ENCODE results near the gene LIPF. TPM values are rescaled to one million over a fixed set of nuclear protein-coding genes. Genes with fewer than 3 reads are reported as not detected.

Gene LIPF
- polyA plus RNA-seq, 1 of the 3 experiments (the other 2 are of a cell fraction) = 0.07 TPM

DNA sequence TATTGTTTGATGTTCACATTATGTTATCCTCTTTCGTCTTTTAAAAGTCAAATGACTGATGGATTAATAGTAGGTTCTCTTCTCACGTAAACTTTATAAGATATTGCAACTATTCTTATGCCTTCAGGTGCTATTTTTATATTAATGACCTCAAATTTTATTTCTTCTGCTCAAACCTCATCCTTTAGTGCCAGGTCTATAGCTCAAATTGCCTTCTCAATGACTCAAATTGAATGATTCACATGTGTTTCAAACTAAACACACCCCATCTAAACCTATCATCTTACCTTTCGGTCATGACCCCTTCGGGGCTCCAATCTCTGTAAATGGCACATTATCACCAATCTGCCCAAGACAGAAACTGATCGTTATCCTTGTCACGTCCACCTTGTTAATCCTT is 22.0 kb upstream of the LIPF start:
- Histone ChIP-seq H3K4me2 (no peak overlapping the region), H3K9me3 (peaks cover 6% of the 10 kb centered on the region; the same call in 1 of the 2 replicates), H2AFZ (ENCODE audit: low read depth) (no peak overlapping the region; the same call in 1 of the 2 replicates), H3K27me3 (ENCODE audit: insufficient read depth) (no peaks in the 10 kb centered on the region), H4K20me1 (ENCODE audit: insufficient read depth) (no peaks in the 10 kb centered on the region), H3K4me3 (ENCODE audit: low read depth in 2 of 2, low read length in 1 of 2) (no peak overlapping the region), H3F3A (replicated peaks; ENCODE audit: insufficient read depth) (no peaks in the 10 kb centered on the region), H3K27ac (ENCODE audit: low read depth in 2 of 2, low read length in 1 of 2) (no peak overlapping the region), H3K9ac (no peak overlapping the region), H3K36me3 (replicated peaks in 1 of 2; ENCODE audit: control insufficient read depth in 1 of 2, insufficient read depth in 2 of 2, low read length in 1 of 2) (no peaks in the 10 kb centered on the region), H3K4me1 (ENCODE audit: control insufficient read depth in 1 of 2, insufficient read depth in 2 of 2, low read depth in 1 of 2, low read length in 1 of 2) (no peaks in the 10 kb centered on the region), H3K79me2 (ENCODE audit: insufficient read depth) (no peaks in the 10 kb centered on the region), H3K9me2 (no peaks in the 10 kb centered on the region)
- WGBS (ENCODE audit: low lambda C conversion rate) = 86% methylated on average over 6 of the region's 6 CpGs
- TF ChIP-seq RXRA (IDR thresholded peaks at IDR 0.05; ENCODE audit: borderline replicate concordance, low read depth) (no peak), FOSL2 (IDR thresholded peaks at IDR 0.05; ENCODE audit: borderline replicate concordance, low read depth) (no peak), SIN3A (IDR thresholded peaks at IDR 0.05; ENCODE audit: borderline replicate concordance, low read depth, low read length) (no peak), CHD2 (IDR thresholded peaks at IDR 0.05; ENCODE audit: low read length, partially characterized antibody) (no peak)
- TF ChIP-seq, protein P1, sequence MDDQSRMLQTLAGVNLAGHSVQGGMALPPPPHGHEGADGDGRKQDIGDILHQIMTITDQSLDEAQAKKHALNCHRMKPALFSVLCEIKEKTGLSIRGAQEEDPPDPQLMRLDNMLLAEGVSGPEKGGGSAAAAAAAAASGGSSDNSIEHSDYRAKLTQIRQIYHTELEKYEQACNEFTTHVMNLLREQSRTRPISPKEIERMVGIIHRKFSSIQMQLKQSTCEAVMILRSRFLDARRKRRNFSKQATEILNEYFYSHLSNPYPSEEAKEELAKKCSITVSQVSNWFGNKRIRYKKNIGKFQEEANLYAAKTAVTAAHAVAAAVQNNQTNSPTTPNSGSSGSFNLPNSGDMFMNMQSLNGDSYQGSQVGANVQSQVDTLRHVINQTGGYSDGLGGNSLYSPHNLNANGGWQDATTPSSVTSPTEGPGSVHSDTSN (IDR thresholded peaks at IDR 0.05) = no peak
- POLR2A ChIA-PET = no interaction called here
- CTCF ChIA-PET = no interaction called here
- DNase-seq = no peak

DNA sequence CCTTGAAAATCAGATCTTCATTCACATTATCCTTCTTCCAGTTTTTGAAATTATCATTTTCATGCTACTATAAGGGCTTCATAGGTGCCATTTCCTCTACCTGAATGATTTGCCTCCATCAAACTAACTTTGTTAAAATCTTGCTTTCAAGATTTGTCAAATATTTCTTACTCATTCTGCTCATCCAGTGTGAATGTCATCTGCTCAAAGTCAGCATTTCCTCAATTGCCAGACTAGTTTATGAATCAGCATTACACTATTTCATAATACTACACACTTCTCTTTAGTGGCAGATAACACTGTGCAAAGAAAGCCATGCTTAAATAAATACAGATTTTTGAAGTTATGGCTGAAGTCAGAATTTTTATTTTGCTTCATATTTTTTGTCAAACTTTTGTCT is 21.3 kb upstream of the LIPF start:
- TF ChIP-seq JUND (IDR thresholded peaks at IDR 0.05) = no peak
- TF ChIP-seq, protein P1 (IDR thresholded peaks at IDR 0.05) = 0 out of 2 replicates have a peak, but pooled peaks have one; percentile 26
- TF ChIP-seq, protein P2, sequence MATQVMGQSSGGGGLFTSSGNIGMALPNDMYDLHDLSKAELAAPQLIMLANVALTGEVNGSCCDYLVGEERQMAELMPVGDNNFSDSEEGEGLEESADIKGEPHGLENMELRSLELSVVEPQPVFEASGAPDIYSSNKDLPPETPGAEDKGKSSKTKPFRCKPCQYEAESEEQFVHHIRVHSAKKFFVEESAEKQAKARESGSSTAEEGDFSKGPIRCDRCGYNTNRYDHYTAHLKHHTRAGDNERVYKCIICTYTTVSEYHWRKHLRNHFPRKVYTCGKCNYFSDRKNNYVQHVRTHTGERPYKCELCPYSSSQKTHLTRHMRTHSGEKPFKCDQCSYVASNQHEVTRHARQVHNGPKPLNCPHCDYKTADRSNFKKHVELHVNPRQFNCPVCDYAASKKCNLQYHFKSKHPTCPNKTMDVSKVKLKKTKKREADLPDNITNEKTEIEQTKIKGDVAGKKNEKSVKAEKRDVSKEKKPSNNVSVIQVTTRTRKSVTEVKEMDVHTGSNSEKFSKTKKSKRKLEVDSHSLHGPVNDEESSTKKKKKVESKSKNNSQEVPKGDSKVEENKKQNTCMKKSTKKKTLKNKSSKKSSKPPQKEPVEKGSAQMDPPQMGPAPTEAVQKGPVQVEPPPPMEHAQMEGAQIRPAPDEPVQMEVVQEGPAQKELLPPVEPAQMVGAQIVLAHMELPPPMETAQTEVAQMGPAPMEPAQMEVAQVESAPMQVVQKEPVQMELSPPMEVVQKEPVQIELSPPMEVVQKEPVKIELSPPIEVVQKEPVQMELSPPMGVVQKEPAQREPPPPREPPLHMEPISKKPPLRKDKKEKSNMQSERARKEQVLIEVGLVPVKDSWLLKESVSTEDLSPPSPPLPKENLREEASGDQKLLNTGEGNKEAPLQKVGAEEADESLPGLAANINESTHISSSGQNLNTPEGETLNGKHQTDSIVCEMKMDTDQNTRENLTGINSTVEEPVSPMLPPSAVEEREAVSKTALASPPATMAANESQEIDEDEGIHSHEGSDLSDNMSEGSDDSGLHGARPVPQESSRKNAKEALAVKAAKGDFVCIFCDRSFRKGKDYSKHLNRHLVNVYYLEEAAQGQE (IDR thresholded peaks at IDR 0.05; ENCODE audit: low read depth, low read length) = no peak
- TF ChIP-seq FOXJ3 (CRISPR knock-in tag; IDR thresholded peaks at IDR 0.05) = no peak
- TF ChIP-seq RAD21 (IDR thresholded peaks at IDR 0.05; ENCODE audit: low read length) = no peak
- no peak for TF ChIP-seq TAF1 (IDR thresholded peaks at IDR 0.05; ENCODE audit: borderline replicate concordance, low read depth, low read length)
- TF ChIP-seq, protein P3, sequence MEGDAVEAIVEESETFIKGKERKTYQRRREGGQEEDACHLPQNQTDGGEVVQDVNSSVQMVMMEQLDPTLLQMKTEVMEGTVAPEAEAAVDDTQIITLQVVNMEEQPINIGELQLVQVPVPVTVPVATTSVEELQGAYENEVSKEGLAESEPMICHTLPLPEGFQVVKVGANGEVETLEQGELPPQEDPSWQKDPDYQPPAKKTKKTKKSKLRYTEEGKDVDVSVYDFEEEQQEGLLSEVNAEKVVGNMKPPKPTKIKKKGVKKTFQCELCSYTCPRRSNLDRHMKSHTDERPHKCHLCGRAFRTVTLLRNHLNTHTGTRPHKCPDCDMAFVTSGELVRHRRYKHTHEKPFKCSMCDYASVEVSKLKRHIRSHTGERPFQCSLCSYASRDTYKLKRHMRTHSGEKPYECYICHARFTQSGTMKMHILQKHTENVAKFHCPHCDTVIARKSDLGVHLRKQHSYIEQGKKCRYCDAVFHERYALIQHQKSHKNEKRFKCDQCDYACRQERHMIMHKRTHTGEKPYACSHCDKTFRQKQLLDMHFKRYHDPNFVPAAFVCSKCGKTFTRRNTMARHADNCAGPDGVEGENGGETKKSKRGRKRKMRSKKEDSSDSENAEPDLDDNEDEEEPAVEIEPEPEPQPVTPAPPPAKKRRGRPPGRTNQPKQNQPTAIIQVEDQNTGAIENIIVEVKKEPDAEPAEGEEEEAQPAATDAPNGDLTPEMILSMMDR (IDR thresholded peaks at IDR 0.05) = no peak
- TF ChIP-seq, protein P4, sequence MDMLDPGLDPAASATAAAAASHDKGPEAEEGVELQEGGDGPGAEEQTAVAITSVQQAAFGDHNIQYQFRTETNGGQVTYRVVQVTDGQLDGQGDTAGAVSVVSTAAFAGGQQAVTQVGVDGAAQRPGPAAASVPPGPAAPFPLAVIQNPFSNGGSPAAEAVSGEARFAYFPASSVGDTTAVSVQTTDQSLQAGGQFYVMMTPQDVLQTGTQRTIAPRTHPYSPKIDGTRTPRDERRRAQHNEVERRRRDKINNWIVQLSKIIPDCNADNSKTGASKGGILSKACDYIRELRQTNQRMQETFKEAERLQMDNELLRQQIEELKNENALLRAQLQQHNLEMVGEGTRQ (IDR thresholded peaks at IDR 0.05; ENCODE audit: borderline replicate concordance, low read depth, low read length) = no peak
- peak; percentile 19; the same call in 1 of the 2 replicates for TF ChIP-seq TCF12 (IDR thresholded peaks at IDR 0.05)
- no peak for TF ChIP-seq SIN3A (IDR thresholded peaks at IDR 0.05; ENCODE audit: borderline replicate concordance, low read depth, low read length)
- 0 out of 2 replicates have a peak, but pooled peaks have one; percentile 5 for TF ChIP-seq FOSL2 (IDR thresholded peaks at IDR 0.05; ENCODE audit: borderline replicate concordance, low read depth)
- TF ChIP-seq GATA2 (CRISPR knock-in tag; IDR thresholded peaks at IDR 0.05) = no peak
- no peak for DNase-seq
- Histone ChIP-seq H3K27ac (ENCODE audit: low read depth in 2 of 2, low read length in 1 of 2) (no peak overlapping the region), H3K79me2 (ENCODE audit: insufficient read depth) (no peaks in the 10 kb centered on the region), H3K27me3 (ENCODE audit: insufficient read depth) (no peaks in the 10 kb centered on the region), H3K9ac (no peak overlapping the region), H3K9me3 (peaks cover 4% of the 10 kb centered on the region; the same call in 1 of the 2 replicates), H3K4me3 (ENCODE audit: low read depth in 2 of 2, low read length in 1 of 2) (no peak overlapping the region), H3K9me2 (no peaks in the 10 kb centered on the region), H2AFZ (ENCODE audit: low read depth) (0 out of 2 replicates have a peak overlapping the region, but pooled peaks have one; percentile 4), H3K4me2 (no peak overlapping the region), H3K36me3 (replicated peaks in 1 of 2; ENCODE audit: control insufficient read depth in 1 of 2, insufficient read depth in 2 of 2, low read length in 1 of 2) (no peaks in the 10 kb centered on the region), H3F3A (replicated peaks; ENCODE audit: insufficient read depth) (no peaks in the 10 kb centered on the region), H4K20me1 (ENCODE audit: insufficient read depth) (no peaks in the 10 kb centered on the region), H3K4me1 (ENCODE audit: control insufficient read depth in 1 of 2, insufficient read depth in 2 of 2, low read depth in 1 of 2, low read length in 1 of 2) (no peaks in the 10 kb centered on the region)
- ChIA-PET CTCF (no interaction called here), POLR2A (no interaction called here)

Measured in SK-N-SH (cell line).